ENCODE results near the gene NPFF. TPM values are rescaled to one million over a fixed set of nuclear protein-coding genes. Genes with fewer than 3 reads are reported as not detected.

Gene NPFF
- total and polyA plus RNA-seq, 2 donors (not counting 3 experiments of a cell fraction or from before 2014, with no cell fraction given), result not detected

DNA sequence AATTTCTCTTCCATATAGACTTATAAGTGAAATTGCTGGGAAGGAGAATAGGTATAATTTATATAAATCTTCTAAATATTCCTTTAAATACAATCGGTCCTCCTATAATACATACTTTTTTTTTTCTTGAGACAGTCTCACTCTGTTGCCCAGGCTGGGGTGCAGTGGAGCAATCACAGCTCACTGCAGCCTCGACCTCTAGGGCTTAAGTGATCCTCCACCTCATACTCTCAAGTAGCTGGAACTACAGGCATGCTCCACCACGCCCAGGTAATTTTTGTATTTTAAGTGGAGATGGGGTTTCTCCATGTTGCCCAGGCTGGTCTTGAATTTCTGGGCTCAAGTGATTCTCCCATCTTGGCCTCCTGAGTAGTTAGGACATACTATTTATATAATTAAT, 29.7 kb upstream of the NPFF start:
- no peak for TF ChIP-seq POLR2A (IDR thresholded peaks at IDR 0.05; ENCODE audit: low read depth, low read length)
- TF ChIP-seq, protein P1, sequence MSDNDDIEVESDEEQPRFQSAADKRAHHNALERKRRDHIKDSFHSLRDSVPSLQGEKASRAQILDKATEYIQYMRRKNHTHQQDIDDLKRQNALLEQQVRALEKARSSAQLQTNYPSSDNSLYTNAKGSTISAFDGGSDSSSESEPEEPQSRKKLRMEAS (IDR thresholded peaks at IDR 0.05; ENCODE audit: insufficient read depth, insufficient read length), result no peak
- no peak for TF ChIP-seq MYC (IDR thresholded peaks at IDR 0.05; ENCODE audit: low read depth, low read length)
- no peak for TF ChIP-seq POLR2AphosphoS5 (IDR thresholded peaks at IDR 0.05; ENCODE audit: insufficient read depth, low read depth, low read length)
- TF ChIP-seq GATA2 (IDR thresholded peaks at IDR 0.05; ENCODE audit: insufficient read depth, insufficient read length, low read depth, low read length), result no peak
- TF ChIP-seq JUN (IDR thresholded peaks at IDR 0.05; ENCODE audit: borderline replicate concordance, insufficient read depth, insufficient read length, low read depth), result no peak
- TF ChIP-seq, protein P2, sequence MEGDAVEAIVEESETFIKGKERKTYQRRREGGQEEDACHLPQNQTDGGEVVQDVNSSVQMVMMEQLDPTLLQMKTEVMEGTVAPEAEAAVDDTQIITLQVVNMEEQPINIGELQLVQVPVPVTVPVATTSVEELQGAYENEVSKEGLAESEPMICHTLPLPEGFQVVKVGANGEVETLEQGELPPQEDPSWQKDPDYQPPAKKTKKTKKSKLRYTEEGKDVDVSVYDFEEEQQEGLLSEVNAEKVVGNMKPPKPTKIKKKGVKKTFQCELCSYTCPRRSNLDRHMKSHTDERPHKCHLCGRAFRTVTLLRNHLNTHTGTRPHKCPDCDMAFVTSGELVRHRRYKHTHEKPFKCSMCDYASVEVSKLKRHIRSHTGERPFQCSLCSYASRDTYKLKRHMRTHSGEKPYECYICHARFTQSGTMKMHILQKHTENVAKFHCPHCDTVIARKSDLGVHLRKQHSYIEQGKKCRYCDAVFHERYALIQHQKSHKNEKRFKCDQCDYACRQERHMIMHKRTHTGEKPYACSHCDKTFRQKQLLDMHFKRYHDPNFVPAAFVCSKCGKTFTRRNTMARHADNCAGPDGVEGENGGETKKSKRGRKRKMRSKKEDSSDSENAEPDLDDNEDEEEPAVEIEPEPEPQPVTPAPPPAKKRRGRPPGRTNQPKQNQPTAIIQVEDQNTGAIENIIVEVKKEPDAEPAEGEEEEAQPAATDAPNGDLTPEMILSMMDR (IDR thresholded peaks at IDR 0.05; ENCODE audit: extremely low read depth in 1 of 2, insufficient read depth in 1 of 2, low read depth in 1 of 2, low read length in 2 of 2), result no peak
- TF ChIP-seq EZH2 (IDR thresholded peaks at IDR 0.05; ENCODE audit: borderline replicate concordance, low read depth, low read length, severe bottlenecking), result no peak
- TF ChIP-seq FOS (IDR thresholded peaks at IDR 0.05; ENCODE audit: borderline replicate concordance, insufficient read depth, low read length), result no peak
- DNase-seq (ENCODE audit: low read depth, low spot score), result no peak
- Histone ChIP-seq H3K4me1 (ENCODE audit: control insufficient read depth, extremely low read depth, insufficient read depth, low read length) (no peaks in the 10 kb centered on the region), H3K79me2 (ENCODE audit: control insufficient read depth, insufficient read depth, low read length) (no peaks in the 10 kb centered on the region), H3K9ac (replicated peaks; ENCODE audit: extremely low read depth, insufficient read depth, low read length) (no peak overlapping the region), H3K9me1 (replicated peaks; ENCODE audit: control insufficient read depth, extremely low read depth, insufficient read depth, low read length) (no peaks in the 10 kb centered on the region), H3K27me3 (ENCODE audit: control insufficient read depth in 2 of 2, insufficient read depth in 2 of 2, low read length in 2 of 2) (no peaks in the 10 kb centered on the region), H3K4me2 (ENCODE audit: insufficient read depth, low read length) (no peak overlapping the region), H3K9me3 (replicated peaks; ENCODE audit: control insufficient read depth, insufficient read depth, low read length) (no peaks in the 10 kb centered on the region), H3K4me3 (replicated peaks in 1 of 3; ENCODE audit: insufficient read depth in 1 of 3, low read depth in 1 of 3, low read length in 3 of 3) (no peak overlapping the region), H4K20me1 (replicated peaks; ENCODE audit: control insufficient read depth, extremely low read depth, insufficient read depth, low read length) (no peaks in the 10 kb centered on the region), H3K36me3 (ENCODE audit: control insufficient read depth in 2 of 2, extremely low read depth in 1 of 2, insufficient read depth in 2 of 2, low read length in 2 of 2) (peaks cover 19 to 39% of the 10 kb centered on the region in 2 experiments), H3K27ac (ENCODE audit: insufficient read depth, low read depth, low read length) (no peak overlapping the region), H2AFZ (ENCODE audit: low read depth, low read length) (no peak overlapping the region)
- ChIA-PET CTCF (interaction anchor here (1.1 kb wide), 1 partner anchor 139 kb away, joined by 3 read pairs; the partner anchor contains the start of gene ATP5MC2), POLR2A (no interaction called here)
- dilution Hi-C loops (cut with MboI; ENCODE audit: extremely low pct_ligation_motif_present, low sequenced_read_pairs) (no loop called here), intact Hi-C loops (cut with micrococcal nuclease) (no loop called here)
- FAIRE-seq, result no peak
- BruUV-seq (replicated peaks), result no TSS peak

All from endothelial cell of umbilical vein (primary cell).